AG04450 (cell line): Measurements from ENCODE around the gene LFNG. TPM values are rescaled to one million over a fixed set of nuclear protein-coding genes. Genes with fewer than 3 reads are reported as not detected.

Source experiments
- CTCF ChIA-PET: fragments of 300-600, 350-600 bp; formaldehyde crosslinking; extraction: SDS; loops from one replicate; lab custom pipeline; 2022; ENCODE audit warnings: antibody characterized with exemption, inconsistent platforms; lab: Charles Lee
- POLR2A ChIA-PET: fragments of 350-600 bp; formaldehyde crosslinking; extraction: SDS; loops from one replicate; lab custom pipeline; 2021; ENCODE audit warnings: antibody characterized with exemption, inconsistent platforms; lab: Yijun Ruan, JAX
- DNase-seq: peaks from one replicate; pipeline ENCODE4 v3.0.0-alpha.2; 2011; ENCODE audit warnings: low read depth, low spot score
- H3K27ac ChIP-seq: one replicate; pipeline ENCODE4 v1.5.1; 2012; ENCODE audit warnings: low read depth, low read length, control low read depth
- H3K27me3 ChIP-seq: one replicate; pipeline ENCODE4 v1.6.0; 2012; ENCODE audit warnings: low read length; ENCODE audit not compliant: control insufficient read depth, insufficient read depth
- H3K4me3 ChIP-seq: 2 replicates; pipeline ENCODE4 v1.5.1; 2011; ENCODE audit warnings: mild to moderate bottlenecking, low read depth, low read length, control low read depth
- H3K9me3 ChIP-seq: 2 replicates; pipeline ENCODE4 v1.5.1; 2012; ENCODE audit warnings: low read length; ENCODE audit not compliant: control insufficient read depth, insufficient read depth
- CTCF ChIP-seq: IDR thresholded peaks from 2 replicates; pipeline ENCODE4 v1.5.1; 2011; ENCODE audit warnings: low read depth, low read length, control low read depth, inconsistent platforms
- polyA plus RNA-seq: library from polyadenylated mRNA; depleted of rRNA; stranded (reverse); fragments of >200 nt; gene quantifications from 2 replicates; pipeline ENCODE4 v1.2.3, GENCODE V29; 2011

The LFNG gene
- polyA plus RNA-seq, 1 experiment = 1.6 TPM

DNA sequence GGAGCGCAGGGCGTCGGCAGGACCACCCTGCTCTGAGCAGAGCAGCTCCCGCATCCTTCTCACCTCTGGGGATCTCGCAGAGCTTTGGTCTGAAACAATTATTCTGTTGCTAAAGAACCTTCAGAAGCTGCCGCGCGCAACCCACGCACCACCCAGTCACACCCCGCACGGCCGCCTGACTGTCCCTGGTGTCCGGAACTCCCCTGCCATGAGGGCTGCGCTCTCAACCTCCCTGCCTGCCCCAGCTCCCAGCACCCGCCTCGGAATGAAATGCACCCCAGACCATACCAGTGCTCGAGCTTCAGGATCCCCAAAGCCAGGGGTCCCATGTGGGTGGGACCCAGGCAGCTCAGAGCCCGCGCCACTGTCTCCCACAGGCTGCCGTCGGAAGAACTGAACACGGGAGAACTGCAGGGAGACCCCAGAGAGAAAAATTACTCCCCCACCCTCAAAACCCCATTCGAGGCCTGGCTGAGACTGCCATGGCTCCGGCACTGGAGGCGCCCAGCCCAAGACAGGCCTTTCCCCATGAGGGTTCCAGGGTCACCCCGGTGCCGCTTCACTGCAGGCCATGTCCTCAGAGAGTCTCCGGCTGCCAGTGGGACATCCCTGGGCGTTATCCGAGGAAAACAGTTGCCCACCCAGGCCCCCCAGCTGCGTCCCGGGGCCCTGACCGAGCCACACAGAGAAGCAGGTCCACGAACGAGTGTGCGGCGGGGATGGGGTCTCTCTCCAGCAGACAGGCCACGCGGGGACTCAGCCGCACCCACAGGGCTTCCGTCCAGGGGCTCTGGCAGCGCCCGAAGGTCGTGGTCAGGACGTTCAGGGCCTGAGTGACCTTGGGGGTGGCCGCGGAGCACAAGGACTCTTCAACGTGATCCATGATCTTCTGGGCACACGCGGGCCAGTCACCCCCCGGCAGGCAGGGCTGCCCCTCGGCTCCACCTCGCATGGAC is 23.6 kb downstream of the LFNG start:
- H3K27ac ChIP-seq = no peak overlapping the region
- DNase-seq = no peak
- CTCF ChIA-PET = interaction anchor here (0.6 kb wide), 1 partner anchor 17 kb away, joined by 3 read pairs; no protein-coding TSS in a partner anchor
- H3K27me3 ChIP-seq = no peaks in the 10 kb centered on the region
- H3K4me3 ChIP-seq = no peak overlapping the region
- POLR2A ChIA-PET = interaction anchor here (0.5 to 0.6 kb wide), 2 partner anchors 16 to 18 kb away, joined by 5 to 6 read pairs; no protein-coding TSS in a partner anchor
- no peak for TF ChIP-seq CTCF
- H3K9me3 ChIP-seq = no peaks in the 10 kb centered on the region; the same call in 1 of the 2 replicates

- CTCF ChIA-PET = no interaction called here
- Histone ChIP-seq H3K27me3 (no peaks in the 10 kb centered on the region), H3K27ac (no peak overlapping the region), H3K4me3 (no peak overlapping the region), H3K9me3 (no peaks in the 10 kb centered on the region; the same call in 1 of the 2 replicates)
- TF ChIP-seq CTCF = no peak
- DNase-seq = no peak
- POLR2A ChIA-PET = no interaction called here
These were observed 25.1 kb downstream of the LFNG start for GRCh38 chr7:2544541-2545188.

- DNase-seq = no peak
- Histone ChIP-seq H3K27me3 (no peaks in the 10 kb centered on the region), H3K9me3 (no peaks in the 10 kb centered on the region; the same call in 1 of the 2 replicates), H3K27ac (no peak overlapping the region), H3K4me3 (no peak overlapping the region)
- POLR2A ChIA-PET = interaction anchor here (0.6 kb wide), 1 partner anchor 10 kb away, joined by 4 read pairs; no protein-coding TSS in a partner anchor
- no peak for TF ChIP-seq CTCF
- CTCF ChIA-PET = no interaction called here
These were observed 26.3 kb downstream of the LFNG start for GRCh38 chr7:2545746-2546425.

GRCh38 chr7:2546776-2547586 is 27.4 kb downstream of the LFNG start:
- H3K4me3 ChIP-seq = no peak overlapping the region
- CTCF ChIA-PET = no interaction called here
- POLR2A ChIA-PET = interaction anchor here (0.6 kb wide), 1 partner anchor 12 kb away, joined by 4 read pairs; no protein-coding TSS in a partner anchor
- no peaks in the 10 kb centered on the region; the same call in 1 of the 2 replicates for H3K9me3 ChIP-seq
- no peak overlapping the region for H3K27ac ChIP-seq
- DNase-seq = no peak
- no peak for TF ChIP-seq CTCF
- no peaks in the 10 kb centered on the region for H3K27me3 ChIP-seq
